OCI-LY7 (cell line): Measurements from ENCODE around the gene PUM1. TPM values are rescaled to one million over a fixed set of nuclear protein-coding genes. Genes with fewer than 3 reads are reported as not detected.

Experiments
- BruUV-seq: library from RNA; stranded (reverse); fragments of 400-500 nt; replicated peaks from 2 replicates; lab custom pipeline; 2021; lab: Mats Ljungman, UMichigan
- CTCF ChIA-PET: fragments of 300-600 bp; sonication (Branson Sonifier 250); formaldehyde crosslinking; loops from one replicate; lab custom pipeline; 2022; ENCODE audit warnings: antibody characterized with exemption; ENCODE audit not compliant: unreplicated experiment; lab: Charles Lee
- POLR2A ChIA-PET: fragments of 300-600 bp; sonication (Branson Sonifier 250); formaldehyde crosslinking; loops from one replicate; lab custom pipeline; 2022; ENCODE audit warnings: antibody characterized with exemption; lab: Charles Lee
- DNase-seq: peaks from one replicate; pipeline ENCODE4 v3.0.0-alpha.2; 2015; ENCODE audit warnings: low spot score
- H2AFZ ChIP-seq: fragments of 200-600 bp; sonication (generic), shearing (Covaris generic); 2 replicates; pipeline ENCODE4 v1.6.1; 2014; ENCODE audit warnings: mild to moderate bottlenecking, antibody characterized with exemption, low read length, moderate library complexity
- H3K27ac ChIP-seq: fragments of 200-600 bp; sonication (generic); 2 replicates; pipeline ENCODE4 v1.5.1; 2014; ENCODE audit warnings: mixed run types, low read depth, mild to moderate bottlenecking, moderate library complexity, low read length, inconsistent platforms; ENCODE audit not compliant: poor library complexity, severe bottlenecking
- H3K36me3 ChIP-seq: fragments of 200-600 bp; sonication (generic); 2 replicates; pipeline ENCODE4 v1.6.1; 2014; ENCODE audit warnings: mild to moderate bottlenecking, antibody characterized with exemption, low read length, moderate library complexity, mixed read lengths; ENCODE audit not compliant: insufficient read depth
- H3K4me1 ChIP-seq: fragments of 200-600 bp; sonication (generic); 2 replicates; pipeline ENCODE4 v1.5.1; 2014; ENCODE audit warnings: mild to moderate bottlenecking, low read length; ENCODE audit not compliant: insufficient read depth, poor library complexity, severe bottlenecking
- H3K4me2 ChIP-seq: fragments of 200-600 bp; sonication (generic); 2 replicates; pipeline ENCODE4 v1.6.1; 2014; ENCODE audit warnings: mild to moderate bottlenecking, low read length
- H3K4me3 ChIP-seq: fragments of 200-600 bp; sonication (generic); 2 replicates; pipeline ENCODE4 v1.5.1; 2014; ENCODE audit warnings: mild to moderate bottlenecking, low read depth, low read length; ENCODE audit not compliant: poor library complexity, severe bottlenecking
- H3K79me2 ChIP-seq: fragments of 200-600 bp; sonication (generic); 2 replicates; pipeline ENCODE4 v1.6.1; 2016; ENCODE audit warnings: low read depth, mild to moderate bottlenecking, low read length, moderate library complexity, mixed read lengths; ENCODE audit not compliant: insufficient read depth
- H3K9me2 ChIP-seq: fragments of 200-600 bp; sonication (generic); 2 replicates; pipeline ENCODE4 v1.6.1; 2016; ENCODE audit warnings: mild to moderate bottlenecking, low read length, mixed read lengths; ENCODE audit not compliant: insufficient read depth
- H3K9me3 ChIP-seq: fragments of 200-600 bp; sonication (generic); 2 replicates; pipeline ENCODE4 v1.6.1; 2014; ENCODE audit warnings: mild to moderate bottlenecking, mixed run types, low read length, mixed read lengths
- H4K20me1 ChIP-seq: fragments of 200-600 bp; sonication (generic); 2 replicates; pipeline ENCODE4 v1.6.1; 2014; ENCODE audit warnings: mild to moderate bottlenecking, antibody characterized with exemption, low read length, moderate library complexity, mixed read lengths; ENCODE audit not compliant: insufficient read depth
- EZH2phosphoT487 ChIP-seq: fragments of 200-600 bp; sonication (generic); IDR thresholded peaks from 2 replicates; pipeline ENCODE4 v1.6.1; 2018; ENCODE audit warnings: low read depth, borderline replicate concordance, mild to moderate bottlenecking, mixed run types, antibody characterized with exemption, low read length, moderate library complexity, mixed read lengths
- intact Hi-C: fragments of 100-400 bp; cut with micrococcal nuclease; formaldehyde crosslinking; loops from one replicate; pipeline ENCODE4 v1.10.0; 2022; ENCODE audit not compliant: unreplicated experiment
- total RNA-seq, 2 experiments: library from RNA; depleted of rRNA in 1 of 2; stranded (reverse); fragments of >200 nt in 1 of 2; shearing (Covaris generic) in 1 of 2; gene quantifications; 2 replicates each; pipeline ENCODE4 v1.2.3, GENCODE V29; 2014 to 2022
- TF ChIP-seq, protein P1 (sequence below): fragments of 200-600 bp; sonication (generic); conservative IDR thresholded peaks from 2 replicates; pipeline ENCODE4 v1.5.1; 2014; ENCODE audit warnings: mild to moderate bottlenecking, antibody characterized with exemption, low read length, moderate library complexity, mixed read lengths

PUM1 gene
- total RNA-seq, 2 experiments from 2014 or later: 52.0 to 97.5 TPM

DNA sequence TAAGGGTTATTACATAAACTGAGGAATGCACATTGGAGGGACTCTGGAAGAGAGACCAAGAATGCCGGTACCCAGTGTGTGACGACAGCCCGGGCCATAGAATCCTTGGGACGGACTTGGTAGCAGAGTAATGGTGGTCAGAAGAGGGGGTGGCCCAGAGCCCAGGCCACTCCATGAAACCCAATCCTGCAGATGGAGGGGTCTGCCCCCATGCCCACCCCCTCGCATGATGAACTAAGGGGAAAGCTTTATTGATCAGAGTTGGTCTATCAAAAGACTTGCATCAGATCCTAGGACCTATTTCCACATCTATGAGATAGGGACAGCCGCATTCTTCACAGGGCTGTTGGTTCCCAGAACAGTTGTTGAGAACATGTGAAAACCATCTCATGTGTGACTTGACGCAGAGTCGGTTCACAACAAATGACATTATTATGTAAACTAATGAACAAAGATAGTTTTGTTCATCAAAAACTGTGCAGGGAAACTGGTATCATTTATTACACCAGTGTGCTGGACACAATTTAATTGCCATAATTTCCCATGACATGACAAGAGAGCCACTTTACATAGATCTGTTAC lies 135.5 kb downstream of the PUM1 start:
- no peak overlapping the region for H3K4me2 ChIP-seq
- H3K9me3 ChIP-seq: no peaks in the 10 kb centered on the region
- TF ChIP-seq, protein P1, sequence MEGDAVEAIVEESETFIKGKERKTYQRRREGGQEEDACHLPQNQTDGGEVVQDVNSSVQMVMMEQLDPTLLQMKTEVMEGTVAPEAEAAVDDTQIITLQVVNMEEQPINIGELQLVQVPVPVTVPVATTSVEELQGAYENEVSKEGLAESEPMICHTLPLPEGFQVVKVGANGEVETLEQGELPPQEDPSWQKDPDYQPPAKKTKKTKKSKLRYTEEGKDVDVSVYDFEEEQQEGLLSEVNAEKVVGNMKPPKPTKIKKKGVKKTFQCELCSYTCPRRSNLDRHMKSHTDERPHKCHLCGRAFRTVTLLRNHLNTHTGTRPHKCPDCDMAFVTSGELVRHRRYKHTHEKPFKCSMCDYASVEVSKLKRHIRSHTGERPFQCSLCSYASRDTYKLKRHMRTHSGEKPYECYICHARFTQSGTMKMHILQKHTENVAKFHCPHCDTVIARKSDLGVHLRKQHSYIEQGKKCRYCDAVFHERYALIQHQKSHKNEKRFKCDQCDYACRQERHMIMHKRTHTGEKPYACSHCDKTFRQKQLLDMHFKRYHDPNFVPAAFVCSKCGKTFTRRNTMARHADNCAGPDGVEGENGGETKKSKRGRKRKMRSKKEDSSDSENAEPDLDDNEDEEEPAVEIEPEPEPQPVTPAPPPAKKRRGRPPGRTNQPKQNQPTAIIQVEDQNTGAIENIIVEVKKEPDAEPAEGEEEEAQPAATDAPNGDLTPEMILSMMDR: no peak
- TF ChIP-seq EZH2phosphoT487: no peak
- no peak for DNase-seq
- no peaks in the 10 kb centered on the region for H3K9me2 ChIP-seq
- peaks cover 39% of the 10 kb centered on the region for H3K36me3 ChIP-seq
- no peak overlapping the region for H3K27ac ChIP-seq
- H3K4me3 ChIP-seq: no peak overlapping the region
- no TSS peak for BruUV-seq
- H2AFZ ChIP-seq: no peak overlapping the region
- intact Hi-C loops: loop anchor here (1.0 to 5.0 kb wide), 3 partner anchors 128 to 211 kb away; no protein-coding TSS in a partner anchor
- H3K79me2 ChIP-seq: no peaks in the 10 kb centered on the region
- CTCF ChIA-PET: no interaction called here
- POLR2A ChIA-PET: no interaction called here
- H4K20me1 ChIP-seq: no peaks in the 10 kb centered on the region; the same call in 1 of the 2 replicates
- H3K4me1 ChIP-seq: no peaks in the 10 kb centered on the region

DNA sequence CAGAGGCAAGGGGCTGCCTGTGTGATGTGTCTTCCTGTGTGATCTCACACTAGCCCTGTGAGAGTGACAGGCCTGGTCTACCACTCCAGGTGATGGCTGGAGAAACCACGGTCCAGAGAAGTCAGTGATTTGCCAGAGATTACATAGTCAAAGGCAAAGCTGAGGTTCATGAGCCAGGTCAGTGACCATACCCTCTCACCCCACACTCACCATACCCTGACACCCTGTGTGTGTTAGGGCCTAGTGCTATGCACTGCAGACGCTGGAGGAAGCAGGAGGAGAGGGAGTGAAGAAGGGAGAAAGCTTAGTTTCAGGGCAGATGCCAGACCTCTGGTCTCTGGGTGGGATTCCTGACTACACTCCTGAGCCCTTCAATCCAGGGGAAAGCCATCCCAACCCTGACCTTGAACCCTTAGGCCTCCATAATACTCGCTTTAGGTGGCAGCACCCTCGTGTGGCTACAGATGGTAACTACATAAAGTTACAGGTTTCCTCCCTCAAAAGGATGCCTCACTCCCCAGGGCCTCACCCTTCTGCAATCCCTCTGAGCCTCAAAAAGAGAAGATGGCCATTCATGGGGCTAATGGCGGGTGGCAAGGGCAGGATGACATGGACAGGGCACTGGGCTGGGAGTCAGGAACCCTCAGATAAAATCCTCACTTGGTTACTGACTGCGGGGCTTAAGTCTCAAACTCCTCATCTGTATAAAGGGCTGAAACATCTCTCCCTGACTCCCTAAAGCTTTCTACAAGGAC lies 136.2 kb downstream of the PUM1 start:
- Histone ChIP-seq H3K4me3 (no peak overlapping the region), H3K4me1 (no peaks in the 10 kb centered on the region), H3K9me3 (no peaks in the 10 kb centered on the region), H3K9me2 (no peaks in the 10 kb centered on the region), H2AFZ (no peak overlapping the region), H3K4me2 (no peak overlapping the region), H4K20me1 (no peaks in the 10 kb centered on the region), H3K79me2 (no peaks in the 10 kb centered on the region), H3K36me3 (peaks cover 31% of the 10 kb centered on the region; the same call in 1 of the 2 replicates), H3K27ac (no peak overlapping the region)
- POLR2A ChIA-PET: interaction anchor here (0.6 kb wide), 1 partner anchor 178 kb away, joined by 4 read pairs; no protein-coding TSS in a partner anchor
- BruUV-seq: no TSS peak
- peak; percentile 60 for DNase-seq
- no peak for TF ChIP-seq EZH2phosphoT487
- TF ChIP-seq, protein P1: peak; percentile 87
- intact Hi-C loops: loop anchor here (1.0 to 5.0 kb wide), 3 partner anchors 127 to 210 kb away; no protein-coding TSS in a partner anchor
- CTCF ChIA-PET: interaction anchor here (1.0 to 1.2 kb wide), 2 partner anchors 16 to 128 kb away, joined by 3 read pairs; no protein-coding TSS in a partner anchor
